Choroid plexus epithelial cell (primary cell): ENCODE measurements around the gene ZNF22.
"Not testable (repeated sequence)": the region's sequence is repeated elsewhere in the genome, so short reads cannot be mapped to it uniquely, and the experiment has no call there.

ENCODE experiments used
- DNase-seq: peaks from one replicate; pipeline ENCODE4 v3.0.0-alpha.2; 2010; ENCODE audit warnings: low read depth
- H3K4me3 ChIP-seq: 2 replicates; pipeline ENCODE4 v1.5.1; 2011; ENCODE audit warnings: low read depth, mild to moderate bottlenecking, control low read depth, low read length, moderate library complexity
- TF ChIP-seq, protein P1 (sequence below): conservative IDR thresholded peaks from 2 replicates; pipeline ENCODE4 v1.5.1; 2011; ENCODE audit warnings: low read depth, mild to moderate bottlenecking, control low read depth, inconsistent platforms, low read length, moderate library complexity

Gene ZNF22

DNA sequence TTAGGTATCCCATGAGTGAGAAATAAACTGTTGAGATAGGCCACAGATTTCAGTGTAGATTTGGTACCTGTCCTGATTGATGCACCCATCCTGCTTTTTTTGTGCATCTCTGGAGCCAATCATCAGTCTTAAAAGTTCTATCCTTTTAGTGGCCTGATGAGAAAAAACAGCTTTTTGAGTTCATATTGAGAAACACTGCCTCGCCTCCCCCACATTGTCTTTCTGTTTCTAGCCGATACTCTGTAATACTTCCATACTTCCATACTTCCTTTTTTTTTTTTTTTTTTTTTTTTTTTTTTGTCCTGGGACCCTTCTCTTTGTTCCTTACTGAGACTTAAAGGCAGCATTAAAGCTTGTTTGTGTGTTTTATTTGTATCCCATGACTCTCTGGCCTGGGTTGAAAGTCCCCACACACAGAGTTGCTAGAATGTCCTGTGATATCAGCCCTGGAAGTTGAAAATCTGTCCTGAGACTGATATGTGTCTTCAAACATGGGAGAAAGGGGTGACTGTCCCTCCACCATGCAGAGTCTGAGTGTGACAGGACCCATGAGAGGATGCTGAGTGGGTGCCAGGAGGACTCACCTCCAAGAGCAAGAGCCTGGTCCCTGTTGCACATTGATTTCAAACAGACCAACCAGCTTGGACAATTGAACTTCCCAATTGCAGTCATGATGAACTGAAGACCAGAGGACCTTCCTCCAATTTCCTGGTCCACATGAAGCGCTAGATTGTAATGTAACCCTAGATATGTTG is 5.7 kb downstream of the ZNF22 start:
- no peak overlapping the region for H3K4me3 ChIP-seq
- TF ChIP-seq, protein P1, sequence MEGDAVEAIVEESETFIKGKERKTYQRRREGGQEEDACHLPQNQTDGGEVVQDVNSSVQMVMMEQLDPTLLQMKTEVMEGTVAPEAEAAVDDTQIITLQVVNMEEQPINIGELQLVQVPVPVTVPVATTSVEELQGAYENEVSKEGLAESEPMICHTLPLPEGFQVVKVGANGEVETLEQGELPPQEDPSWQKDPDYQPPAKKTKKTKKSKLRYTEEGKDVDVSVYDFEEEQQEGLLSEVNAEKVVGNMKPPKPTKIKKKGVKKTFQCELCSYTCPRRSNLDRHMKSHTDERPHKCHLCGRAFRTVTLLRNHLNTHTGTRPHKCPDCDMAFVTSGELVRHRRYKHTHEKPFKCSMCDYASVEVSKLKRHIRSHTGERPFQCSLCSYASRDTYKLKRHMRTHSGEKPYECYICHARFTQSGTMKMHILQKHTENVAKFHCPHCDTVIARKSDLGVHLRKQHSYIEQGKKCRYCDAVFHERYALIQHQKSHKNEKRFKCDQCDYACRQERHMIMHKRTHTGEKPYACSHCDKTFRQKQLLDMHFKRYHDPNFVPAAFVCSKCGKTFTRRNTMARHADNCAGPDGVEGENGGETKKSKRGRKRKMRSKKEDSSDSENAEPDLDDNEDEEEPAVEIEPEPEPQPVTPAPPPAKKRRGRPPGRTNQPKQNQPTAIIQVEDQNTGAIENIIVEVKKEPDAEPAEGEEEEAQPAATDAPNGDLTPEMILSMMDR = no peak
- DNase-seq = no peak

DNA sequence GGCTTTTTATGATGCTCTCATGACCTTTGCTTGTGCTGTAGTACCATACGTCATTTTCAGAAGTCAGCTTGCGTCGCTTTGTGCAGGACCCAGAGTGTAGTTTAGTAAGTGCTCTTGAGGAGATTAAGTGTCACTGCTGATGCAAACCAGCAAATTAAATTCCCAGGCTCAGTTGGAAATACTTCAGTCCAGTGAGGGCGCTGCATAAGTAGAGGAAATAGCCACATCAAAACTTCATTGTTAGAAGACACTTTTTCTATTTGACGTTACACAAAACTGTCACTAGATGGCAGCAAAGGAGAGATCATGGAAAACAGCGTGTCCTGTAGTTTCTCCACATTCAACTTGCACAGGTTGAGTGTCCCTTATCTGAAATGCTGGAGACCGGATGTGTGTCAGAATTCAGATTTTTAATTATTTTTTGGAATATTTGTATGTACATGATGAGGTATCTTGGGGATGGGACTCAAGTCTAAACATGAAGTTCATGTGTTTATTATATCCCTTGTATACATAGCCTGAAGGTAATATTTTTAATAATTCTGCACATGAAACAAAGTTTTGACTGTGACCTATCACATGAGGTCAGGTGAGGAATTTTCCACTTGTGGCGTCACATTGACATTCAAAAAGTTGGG is 7.9 kb downstream of the ZNF22 start:
- DNase-seq = peak; percentile 95
- no peak overlapping the region for H3K4me3 ChIP-seq
- TF ChIP-seq, protein P1 = peak; percentile 74

DNA sequence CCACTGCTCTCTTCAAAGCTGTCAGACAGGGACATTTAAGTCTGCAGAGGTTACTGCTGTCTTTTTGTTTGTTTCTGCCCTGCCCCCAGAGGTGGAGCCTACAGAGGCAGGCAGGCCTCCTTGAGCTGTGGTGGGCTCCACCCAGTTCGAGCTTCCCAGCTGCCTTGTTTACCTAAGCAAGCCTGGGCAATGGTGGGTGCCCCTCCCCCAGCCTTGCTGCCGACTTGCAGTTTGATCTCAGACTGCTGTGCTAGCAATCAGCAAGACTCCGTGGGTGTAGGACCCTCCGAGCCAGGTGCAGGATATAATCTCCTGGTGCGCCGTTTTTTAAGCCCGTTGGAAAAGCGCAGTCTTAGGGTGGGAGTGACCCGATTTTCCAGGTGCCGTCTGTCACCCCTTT is 13.8 kb downstream of the ZNF22 start:
- not testable (repeated sequence) for H3K4me3 ChIP-seq, DNase-seq

DNA sequence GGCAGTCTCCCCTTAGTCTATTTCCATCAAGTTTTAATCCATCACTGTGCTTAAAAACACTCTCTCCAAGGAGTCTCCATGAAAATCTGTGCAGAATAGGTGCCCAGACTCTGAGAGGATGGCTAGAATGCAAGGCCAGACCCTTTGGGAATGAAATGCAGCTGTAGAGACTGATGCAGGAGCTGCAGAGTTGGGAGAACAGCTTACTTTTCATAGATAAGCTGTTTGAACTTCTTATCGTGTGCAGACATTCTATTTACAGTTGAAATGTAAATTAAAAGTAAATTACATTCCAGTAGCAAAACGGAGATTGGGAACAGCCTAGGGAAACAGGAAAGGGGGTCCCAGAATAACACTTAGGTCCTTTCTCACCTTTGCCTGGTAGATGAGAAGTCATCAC is 14.9 kb downstream of the ZNF22 start:
- TF ChIP-seq, protein P1 = no peak
- no peak overlapping the region for H3K4me3 ChIP-seq
- no peak for DNase-seq

DNA sequence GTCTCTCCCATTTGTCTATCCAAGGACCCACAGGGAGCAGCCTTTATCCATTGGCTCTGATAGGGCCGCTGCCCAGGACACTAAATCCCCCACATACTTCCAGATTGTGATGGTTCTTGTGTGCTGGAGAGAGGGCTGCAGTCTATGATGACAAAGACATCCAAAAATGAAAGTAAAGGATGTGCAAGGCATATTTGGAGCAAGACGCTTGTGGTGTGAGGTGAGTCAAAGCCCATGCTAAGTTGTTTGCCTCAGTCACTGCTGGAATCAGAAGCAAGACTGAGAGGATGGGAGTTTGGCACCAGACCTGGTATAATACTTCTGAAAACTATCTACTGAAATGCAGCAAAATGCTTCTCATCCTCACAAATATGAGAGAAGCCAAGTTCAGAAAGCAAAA is 22.7 kb downstream of the ZNF22 start:
- DNase-seq = peak; percentile 59
- TF ChIP-seq, protein P1 = no peak
- no peak overlapping the region for H3K4me3 ChIP-seq

DNA sequence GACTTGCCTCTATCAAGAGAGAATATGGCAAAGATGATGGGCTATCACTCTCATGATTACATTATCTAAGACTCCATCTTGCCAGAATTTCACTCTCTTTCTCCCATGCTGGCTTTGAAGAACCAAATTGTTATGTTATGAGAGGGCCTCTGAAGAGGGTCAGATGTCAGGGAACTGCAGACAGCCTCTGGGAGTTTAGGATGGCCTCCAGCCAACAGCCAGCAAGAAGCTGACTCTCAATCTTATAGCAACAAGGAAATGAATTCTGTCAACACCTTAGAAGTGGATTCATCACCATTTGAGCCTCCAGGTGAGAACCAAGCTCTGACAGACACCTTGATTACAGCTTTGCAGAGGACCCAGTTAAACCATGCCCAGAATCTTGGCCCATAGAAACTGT is 33.6 kb downstream of the ZNF22 start:
- TF ChIP-seq, protein P1 = no peak
- peak; percentile 74 for DNase-seq
- H3K4me3 ChIP-seq = no peak overlapping the region

DNA sequence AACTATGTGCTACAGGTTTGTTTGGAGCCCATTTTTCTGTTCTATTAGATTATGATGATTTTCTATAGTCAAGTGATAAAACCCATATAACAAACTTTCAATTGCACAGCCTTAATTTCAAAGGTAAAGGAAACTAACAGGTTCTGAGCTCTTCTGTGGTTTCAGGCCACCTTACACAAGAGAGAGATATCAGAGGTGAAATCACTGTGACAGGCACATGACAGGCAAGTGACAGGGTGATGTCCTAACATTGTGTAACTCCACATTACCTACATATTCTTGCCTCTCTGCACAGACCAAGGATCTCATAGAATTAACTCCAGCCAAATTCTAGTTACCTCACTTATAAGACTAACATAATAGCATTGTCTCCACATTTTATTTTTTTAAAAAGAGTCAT is 35.0 kb downstream of the ZNF22 start:
- DNase-seq = no peak
- H3K4me3 ChIP-seq = no peak overlapping the region
- TF ChIP-seq, protein P1 = no peak
